T-helper 2 cell treated with Interferon-gamma antibody and Interleukin-4, amounts not matched to agents 100 ng/mL and 5 ng/mL, for 36 hours (primary cell): ENCODE results near the gene ZBTB7C. TPM values are rescaled to one million over a fixed set of nuclear protein-coding genes. Genes with fewer than 3 reads are reported as not detected.

Experiments used
- intact Hi-C: fragments of 100-400 bp; cut with micrococcal nuclease; formaldehyde crosslinking; loops from one replicate; pipeline ENCODE4 v1.15.1; 2023
- total RNA-seq: library from RNA; stranded (reverse); gene quantifications from 2 replicates; pipeline ENCODE4 v1.2.3, GENCODE V29; 2022

ZBTB7C gene
- total RNA-seq, 1 donor from 2014 or later = 0.11 TPM

GRCh38 chr18:48355276-48356115 is 53.7 kb downstream of the ZBTB7C start:
- intact Hi-C loops = no loop called here

- intact Hi-C loops = no loop called here
Observed at GRCh38 chr18:48354746-48355260, 54.4 kb downstream of the ZBTB7C start.

GRCh38 chr18:48352051-48352755 is 57.0 kb downstream of the ZBTB7C start:
- intact Hi-C loops = no loop called here

DNA sequence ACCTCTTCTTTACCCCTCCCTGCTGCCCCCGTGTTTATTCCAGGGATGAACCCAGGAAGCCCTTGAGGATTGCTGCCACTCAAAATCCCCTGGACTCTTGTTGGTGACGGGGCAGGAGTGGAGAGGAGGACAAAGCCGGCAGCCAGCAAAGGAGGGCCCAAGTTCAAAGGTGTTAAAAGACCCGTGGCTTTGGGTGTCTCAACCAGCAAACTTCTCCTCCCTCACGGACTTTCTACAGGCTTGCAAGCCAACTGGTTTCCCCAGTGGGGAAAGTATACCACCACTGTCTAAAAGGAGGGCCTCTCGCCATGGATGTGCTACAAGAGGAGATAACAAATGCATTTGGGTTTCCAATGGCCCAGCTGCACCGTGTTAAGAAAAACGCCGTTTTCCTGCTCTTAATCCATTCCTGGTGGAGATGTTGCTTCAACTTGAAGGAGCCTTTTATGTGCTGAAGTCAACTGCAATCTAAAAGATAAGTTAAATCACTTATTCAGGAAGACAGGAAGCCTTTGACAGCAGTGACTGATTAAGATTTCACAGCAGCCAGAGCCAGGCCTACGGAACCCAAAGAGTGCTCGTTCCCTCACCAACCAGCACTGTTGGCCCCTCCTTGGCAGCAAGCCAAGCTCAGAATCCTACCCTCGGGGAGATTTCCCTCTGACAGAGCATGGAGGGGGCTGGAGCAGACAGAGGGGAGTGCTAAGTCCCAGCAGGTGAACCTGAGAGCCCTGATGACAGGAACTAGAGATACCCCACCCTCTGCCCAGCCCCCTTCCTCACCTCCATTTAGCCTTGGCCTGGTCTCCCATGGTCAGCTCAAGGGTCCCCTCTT is 57.8 kb downstream of the ZBTB7C start:
- intact Hi-C loops = no loop called here

- intact Hi-C loops = no loop called here
Observed at GRCh38 chr18:48348739-48349138, 60.4 kb downstream of the ZBTB7C start.

DNA sequence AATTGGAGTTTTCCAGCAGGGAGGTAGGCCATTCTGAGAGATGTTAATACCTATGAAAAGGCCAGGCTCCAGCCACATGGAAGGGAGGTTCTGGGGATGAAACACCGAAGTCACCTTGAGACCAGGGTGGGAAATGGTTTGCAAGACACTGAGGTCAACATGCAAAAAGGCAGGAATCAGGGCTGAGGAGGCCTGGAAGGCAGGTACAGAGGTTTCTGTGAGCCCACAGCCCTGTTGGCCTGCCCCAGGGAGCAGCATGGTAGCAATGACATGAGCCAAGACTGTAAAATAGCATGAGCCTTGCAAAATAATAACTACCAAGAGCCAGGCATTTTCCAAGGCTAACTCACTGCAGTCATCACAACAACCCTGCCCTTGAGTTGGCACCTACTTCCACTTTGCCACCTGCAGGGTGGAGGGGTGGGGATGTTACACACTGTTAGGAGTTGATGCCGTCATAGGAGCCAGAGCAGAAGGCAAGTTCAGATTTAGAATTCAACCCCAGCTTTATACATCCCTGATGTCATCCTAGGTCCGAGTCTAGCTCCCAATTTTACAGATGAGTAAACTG is 61.3 kb downstream of the ZBTB7C start:
- intact Hi-C loops = no loop called here

DNA sequence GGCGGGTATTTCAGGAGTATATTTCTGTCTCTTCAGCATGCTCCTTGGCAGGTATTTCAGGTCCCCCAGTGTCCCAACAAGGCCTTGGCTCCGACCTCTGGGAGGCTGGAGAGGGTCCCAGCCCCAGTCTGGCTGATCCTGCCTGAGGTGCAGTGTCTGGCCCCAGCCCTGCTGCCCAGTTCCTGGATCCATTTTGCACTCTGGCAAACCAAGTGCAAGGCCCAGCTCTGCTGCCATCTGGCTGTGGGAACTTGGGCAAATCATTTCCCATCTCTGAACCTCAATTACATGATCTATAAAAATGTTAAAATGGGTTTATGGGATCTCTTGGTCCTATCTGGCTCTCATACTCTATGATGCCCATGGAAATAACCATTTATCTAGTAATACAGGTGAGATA is 63.6 kb downstream of the ZBTB7C start:
- intact Hi-C loops = no loop called here

- intact Hi-C loops = no loop called here
Observed at GRCh38 chr18:48342581-48342980, 66.6 kb downstream of the ZBTB7C start.

DNA sequence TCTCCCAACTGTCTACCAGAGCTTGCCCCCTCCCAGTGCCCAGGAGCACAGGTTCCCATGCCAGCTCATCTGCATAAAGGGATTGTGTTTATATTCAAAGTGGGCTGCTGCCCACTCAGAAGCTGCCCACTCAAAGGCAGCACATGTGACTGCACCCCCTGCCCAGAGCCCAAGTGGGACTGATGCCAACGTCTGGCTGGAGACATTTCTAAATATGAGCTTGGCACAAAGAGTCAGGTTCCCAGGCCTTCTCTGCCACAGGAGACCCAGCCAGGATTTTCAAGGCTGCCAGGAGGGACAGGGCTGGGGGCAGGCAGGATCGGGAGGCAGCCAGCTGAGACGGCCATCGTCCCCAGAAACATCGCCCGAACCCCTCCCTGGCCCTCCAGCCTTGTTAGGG is 67.1 kb downstream of the ZBTB7C start:
- intact Hi-C loops = no loop called here

GRCh38 chr18:48340560-48340959 is 68.6 kb downstream of the ZBTB7C start:
- intact Hi-C loops = no loop called here

GRCh38 chr18:48339692-48340091 is 69.5 kb downstream of the ZBTB7C start:
- intact Hi-C loops = no loop called here

DNA sequence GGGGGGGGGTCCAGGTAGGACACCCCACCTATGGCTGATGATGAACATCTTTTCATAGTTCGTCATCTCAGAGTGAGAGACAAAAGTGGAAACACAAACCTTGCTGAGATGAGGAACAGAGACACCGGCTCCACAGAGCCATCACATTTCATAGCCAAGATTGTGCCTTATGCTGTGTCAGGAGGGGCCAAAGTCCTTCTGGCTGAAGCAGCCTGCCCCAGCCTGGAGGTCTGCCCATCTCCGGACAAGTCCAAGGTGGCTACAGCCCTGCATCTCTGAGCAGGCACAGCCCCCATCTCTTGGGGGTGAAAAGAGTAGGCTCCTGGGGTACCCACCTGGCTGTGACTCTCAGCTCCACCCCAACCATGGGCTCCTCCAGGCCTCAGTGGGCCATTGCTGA is 70.3 kb downstream of the ZBTB7C start:
- intact Hi-C loops = no loop called here

- intact Hi-C loops = no loop called here
Observed at GRCh38 chr18:48337053-48337452, 72.1 kb downstream of the ZBTB7C start.

DNA sequence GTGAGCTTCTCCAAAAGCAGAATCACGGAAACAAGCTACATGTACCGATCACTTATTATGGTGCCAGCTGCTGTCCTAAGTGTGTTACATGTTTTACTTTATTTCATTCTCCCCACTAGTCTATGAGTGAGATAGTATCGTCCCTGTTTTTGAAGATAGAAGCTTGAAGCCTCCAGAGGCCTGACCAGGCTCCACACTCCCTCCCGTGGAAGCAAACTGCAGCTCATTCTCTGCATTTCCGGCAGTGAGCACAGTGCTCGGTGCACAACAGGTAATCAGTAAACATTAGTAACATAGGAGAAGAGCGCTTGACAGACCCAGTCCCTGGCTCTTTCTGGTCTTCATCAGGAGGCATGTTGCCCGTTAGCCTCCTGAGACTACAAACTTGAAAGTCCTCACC is 72.9 kb downstream of the ZBTB7C start:
- intact Hi-C loops = no loop called here

- intact Hi-C loops = no loop called here
Observed at GRCh38 chr18:48335829-48336228, 73.4 kb downstream of the ZBTB7C start.

GRCh38 chr18:48334845-48335244 is 74.3 kb downstream of the ZBTB7C start:
- intact Hi-C loops = no loop called here

DNA sequence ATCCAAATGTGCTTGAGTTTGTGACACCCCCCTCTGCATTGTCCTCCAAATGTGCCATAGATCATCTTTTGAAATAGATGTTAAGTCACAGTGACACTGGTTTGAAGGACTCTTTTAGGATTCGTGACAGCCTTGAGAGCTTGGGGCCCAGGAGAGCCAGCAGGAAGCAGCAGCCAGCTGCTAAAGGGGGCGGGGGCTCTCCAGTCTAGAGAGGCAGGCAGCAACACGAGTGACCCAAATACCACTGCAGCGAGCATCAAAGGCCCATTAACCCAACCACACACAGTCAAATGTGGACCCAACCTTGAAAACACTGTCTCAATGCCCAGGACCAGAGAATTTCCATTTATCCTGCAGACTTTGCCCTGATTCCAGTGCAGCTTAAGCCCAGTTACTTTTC is 75.6 kb downstream of the ZBTB7C start:
- intact Hi-C loops = no loop called here

GRCh38 chr18:48330016-48330991 is 78.9 kb downstream of the ZBTB7C start:
- intact Hi-C loops = no loop called here

GRCh38 chr18:48328473-48329210 is 80.5 kb downstream of the ZBTB7C start:
- intact Hi-C loops = no loop called here
